ENCODE data around the gene PTOV1. TPM values are rescaled to one million over a fixed set of nuclear protein-coding genes. Genes with fewer than 3 reads are reported as not detected.

PTOV1 gene
- total and polyA plus RNA-seq, 2 of the 8 experiments (the other 6 are each of a cell fraction or from before 2014, with no cell fraction given), result 147 to 251 TPM

- TF ChIP-seq BACH1 (IDR thresholded peaks at IDR 0.05; ENCODE audit: low read length) (no peak), EGR1 (IDR thresholded peaks at IDR 0.05; ENCODE audit: borderline replicate concordance, low read depth, low read length) (no peak), PHF8 (conservative IDR thresholded peaks at IDR 0.05; ENCODE audit: low read depth, low read length) (no peak)
These were observed 10.6 kb upstream of the PTOV1 start (continued) for GRCh38 chr19:49840321-49840720.

Data from H1 (cell line).